HFFc6 (cell line): Measurements from ENCODE around the gene SH2D4B. TPM values are rescaled to one million over a fixed set of nuclear protein-coding genes. Genes with fewer than 3 reads are reported as not detected.

Source experiments
- DNase-seq: peaks from one replicate; pipeline ENCODE4 v3.0.0-alpha.2; 2018
- H3K27ac Mint-ChIP-seq: 2 replicates; pipeline ENCODE4 v1.8.0; 2020; ENCODE audit warnings: mild to moderate bottlenecking, mixed read lengths
- H3K27me3 Mint-ChIP-seq: 2 replicates; pipeline ENCODE4 v1.8.0; 2021; ENCODE audit warnings: mild to moderate bottlenecking, moderate library complexity, mixed read lengths; ENCODE audit not compliant: insufficient read depth
- H3K36me3 Mint-ChIP-seq: 2 replicates; pipeline ENCODE4 v1.8.0; 2021; ENCODE audit warnings: low read depth, mixed read lengths
- H3K4me1 Mint-ChIP-seq: 2 replicates; pipeline ENCODE4 v1.8.0; 2020; ENCODE audit warnings: low read depth, mixed read lengths
- H3K4me3 Mint-ChIP-seq: 2 replicates; pipeline ENCODE4 v1.8.0; 2020; ENCODE audit warnings: mild to moderate bottlenecking, moderate library complexity, mixed read lengths
- H3K9me3 Mint-ChIP-seq: 2 replicates; pipeline ENCODE4 v1.8.0; 2020; ENCODE audit warnings: mild to moderate bottlenecking, mixed read lengths
- CTCF ChIP-seq: fragments of 200-600 bp; sonication (generic); IDR thresholded peaks from 2 replicates; pipeline ENCODE4 v1.5.0; 2021; ENCODE audit warnings: antibody characterized with exemption, mild to moderate bottlenecking
- total RNA-seq, 6 experiments: library from RNA; stranded (reverse); fragmentation: NEBNext Ultra II Directional; extraction: Animal tissue kit (Norgen Biotek cat#: 25700); gene quantifications; 2 replicates in 1 of 6; 3 replicates in 5 of 6; pipeline ENCODE4 v1.2.3, GENCODE V29; 2021

SH2D4B gene
- total RNA-seq, 6 experiments from 2014 or later = not detected

GRCh38 chr10:80658068-80658467 lies 120.4 kb downstream of the SH2D4B start:
- Mint-ChIP-seq H3K36me3 (no peaks in the 10 kb centered on the region), H3K9me3 (peaks cover 9% of the 10 kb centered on the region; the same call in 1 of the 2 replicates), H3K4me3 (no peak overlapping the region), H3K27me3 (no peaks in the 10 kb centered on the region), H3K27ac (no peak overlapping the region), H3K4me1 (peaks cover 6% of the 10 kb centered on the region; the same call in 1 of the 2 replicates)
- no peak for TF ChIP-seq CTCF
- no peak for DNase-seq

- Mint-ChIP-seq H3K4me1 (peaks cover 9% of the 10 kb centered on the region; the same call in 1 of the 2 replicates), H3K36me3 (no peaks in the 10 kb centered on the region), H3K27ac (no peak overlapping the region), H3K27me3 (no peaks in the 10 kb centered on the region), H3K4me3 (no peak overlapping the region), H3K9me3 (no peaks in the 10 kb centered on the region; the same call in 1 of the 2 replicates)
- no peak for TF ChIP-seq CTCF
- DNase-seq = no peak
Observed at GRCh38 chr10:80659289-80659688, 121.6 kb downstream of the SH2D4B start.

GRCh38 chr10:80660266-80660665 lies 122.6 kb downstream of the SH2D4B start:
- TF ChIP-seq CTCF = no peak
- Mint-ChIP-seq H3K9me3 (no peaks in the 10 kb centered on the region), H3K27ac (no peak overlapping the region), H3K4me3 (no peak overlapping the region), H3K27me3 (no peaks in the 10 kb centered on the region), H3K4me1 (peaks cover 9% of the 10 kb centered on the region; the same call in 1 of the 2 replicates), H3K36me3 (no peaks in the 10 kb centered on the region)
- DNase-seq = no peak

GRCh38 chr10:80660736-80661135 lies 123.0 kb downstream of the SH2D4B start:
- H3K4me1 Mint-ChIP-seq = peaks cover 9% of the 10 kb centered on the region; the same call in 1 of the 2 replicates

GRCh38 chr10:80661526-80661925 lies 123.8 kb downstream of the SH2D4B start:
- no peak overlapping the region for H3K27ac Mint-ChIP-seq
- H3K27me3 Mint-ChIP-seq = no peaks in the 10 kb centered on the region
- H3K9me3 Mint-ChIP-seq = no peaks in the 10 kb centered on the region
- no peak overlapping the region for H3K4me3 Mint-ChIP-seq
- H3K36me3 Mint-ChIP-seq = no peaks in the 10 kb centered on the region
- TF ChIP-seq CTCF = no peak
- peaks cover 9% of the 10 kb centered on the region; the same call in 1 of the 2 replicates for H3K4me1 Mint-ChIP-seq
- no peak for DNase-seq

More at GRCh38 chr10:80660736-80661135, 123.0 kb downstream of the SH2D4B start:
- DNase-seq = no peak
- Mint-ChIP-seq H3K9me3 (no peaks in the 10 kb centered on the region), H3K4me3 (no peak overlapping the region), H3K36me3 (no peaks in the 10 kb centered on the region), H3K27me3 (no peaks in the 10 kb centered on the region), H3K27ac (no peak overlapping the region)
- TF ChIP-seq CTCF = no peak
